GM19099 (cell line): ENCODE data around the gene STXBP6.

Source experiments
- POLR2A ChIP-seq: IDR thresholded peaks from 3 replicates; pipeline ENCODE4 v1.6.1; 2011; ENCODE audit warnings: low read depth; ENCODE audit not compliant: insufficient read length; ENCODE audit errors: extremely low read depth

STXBP6 gene

GRCh38 chr14:24913021-24913420 lies 136.9 kb downstream of the STXBP6 start:
- no peak for TF ChIP-seq POLR2A

DNA sequence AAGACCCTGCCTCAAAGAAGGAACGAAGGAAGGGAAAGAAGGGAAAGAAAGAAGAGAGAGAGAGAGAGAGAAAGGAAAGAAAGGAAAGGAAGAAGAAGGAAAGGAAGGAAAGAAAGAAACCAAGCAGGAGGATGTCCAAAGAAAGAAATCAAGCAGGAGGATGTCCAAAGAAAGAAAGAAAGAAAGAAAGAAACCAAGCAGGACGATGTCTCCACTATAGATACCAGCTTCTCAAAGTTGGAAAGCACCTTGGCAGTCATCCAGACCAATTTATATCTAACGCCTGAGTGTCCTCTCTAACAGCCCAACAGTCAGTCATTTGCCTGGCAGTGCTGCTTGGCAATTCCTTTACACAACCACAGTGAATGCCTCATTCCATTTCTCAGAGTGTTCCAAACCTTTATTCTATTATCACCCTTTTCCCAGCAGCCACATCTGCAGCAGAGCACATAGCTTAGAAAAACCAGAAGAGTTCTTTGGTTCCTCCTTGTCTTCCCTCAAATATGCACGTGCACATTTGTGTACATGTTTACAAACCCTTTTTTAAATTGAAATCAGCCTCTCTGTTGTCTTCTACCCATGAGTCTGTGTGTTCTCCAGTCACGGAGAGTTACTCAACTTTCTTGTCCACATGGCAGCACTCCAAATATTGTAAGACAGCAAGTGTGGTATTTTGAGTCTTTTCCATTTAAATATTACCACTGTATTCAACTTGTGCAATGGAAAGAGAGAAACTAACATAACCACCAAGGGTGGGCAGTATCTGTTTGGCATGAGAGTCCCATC lies 138.4 kb downstream of the STXBP6 start:
- no peak for TF ChIP-seq POLR2A

DNA sequence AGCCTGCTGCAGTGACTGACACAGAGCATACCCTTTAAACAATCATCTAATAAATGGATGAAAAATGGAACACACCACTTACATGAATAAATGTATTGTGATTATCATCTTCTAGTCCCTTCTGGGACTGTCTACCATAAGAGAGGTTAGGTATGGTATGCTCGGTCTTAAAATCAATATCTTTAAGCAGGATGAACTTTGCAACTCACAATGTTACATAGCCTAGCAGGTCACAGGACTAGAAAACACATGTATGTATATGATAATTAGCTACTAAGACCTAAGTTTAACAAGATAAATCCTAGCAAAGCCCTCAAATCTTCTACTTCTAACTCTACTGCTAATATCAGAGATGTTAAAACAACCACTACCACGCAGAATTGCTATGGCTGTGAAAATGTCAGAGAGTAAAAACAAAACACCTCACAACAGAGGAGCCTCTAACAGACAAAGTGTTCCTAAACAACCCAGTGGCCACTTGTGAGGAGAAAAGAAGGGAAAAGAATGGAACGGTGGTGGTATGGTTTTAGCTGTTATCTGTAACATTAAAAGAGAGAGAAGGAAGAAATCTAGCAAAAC lies 139.4 kb downstream of the STXBP6 start:
- no peak for TF ChIP-seq POLR2A

DNA sequence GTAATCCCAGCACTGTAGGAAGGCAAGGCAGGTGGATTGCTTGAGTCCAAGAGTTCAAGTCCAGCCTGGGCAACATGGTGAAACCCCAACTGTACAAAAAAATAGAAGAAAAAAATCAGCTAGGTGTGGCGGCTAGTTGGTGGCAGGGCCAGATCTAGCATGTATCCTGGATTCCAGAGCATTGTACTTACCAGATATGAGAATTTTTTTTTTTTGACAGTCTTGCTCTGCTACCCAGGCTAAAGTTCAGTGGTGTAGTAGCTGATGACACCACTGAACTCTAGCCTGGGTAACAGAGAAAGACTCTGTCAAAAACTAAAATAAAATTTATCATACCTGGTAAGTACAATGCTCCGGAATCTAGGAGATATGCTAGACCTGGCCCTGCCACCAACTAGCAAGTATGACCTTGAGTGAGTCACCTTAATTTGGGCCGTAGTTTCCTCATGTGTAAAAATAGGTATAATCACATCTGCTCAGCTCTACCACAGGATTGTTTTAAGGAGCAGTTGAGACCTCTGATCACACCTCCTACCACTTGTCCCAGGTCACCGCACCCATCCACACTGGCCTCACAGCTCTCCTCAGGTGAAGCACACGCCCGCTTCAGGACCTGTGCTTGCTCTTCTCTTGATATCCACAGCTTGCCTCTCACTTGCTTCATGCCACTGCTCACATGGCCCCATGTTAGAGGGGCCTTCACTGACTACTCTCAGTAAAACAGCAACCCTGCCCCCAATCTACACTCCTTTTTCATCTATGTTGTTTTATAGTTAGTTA lies 140.2 kb downstream of the STXBP6 start:
- no peak for TF ChIP-seq POLR2A

GRCh38 chr14:24908592-24909236 lies 141.2 kb downstream of the STXBP6 start:
- TF ChIP-seq POLR2A, result no peak

GRCh38 chr14:24904533-24904932 lies 145.4 kb downstream of the STXBP6 start:
- TF ChIP-seq POLR2A, result no peak

GRCh38 chr14:24903337-24903736 lies 146.6 kb downstream of the STXBP6 start:
- no peak for TF ChIP-seq POLR2A

DNA sequence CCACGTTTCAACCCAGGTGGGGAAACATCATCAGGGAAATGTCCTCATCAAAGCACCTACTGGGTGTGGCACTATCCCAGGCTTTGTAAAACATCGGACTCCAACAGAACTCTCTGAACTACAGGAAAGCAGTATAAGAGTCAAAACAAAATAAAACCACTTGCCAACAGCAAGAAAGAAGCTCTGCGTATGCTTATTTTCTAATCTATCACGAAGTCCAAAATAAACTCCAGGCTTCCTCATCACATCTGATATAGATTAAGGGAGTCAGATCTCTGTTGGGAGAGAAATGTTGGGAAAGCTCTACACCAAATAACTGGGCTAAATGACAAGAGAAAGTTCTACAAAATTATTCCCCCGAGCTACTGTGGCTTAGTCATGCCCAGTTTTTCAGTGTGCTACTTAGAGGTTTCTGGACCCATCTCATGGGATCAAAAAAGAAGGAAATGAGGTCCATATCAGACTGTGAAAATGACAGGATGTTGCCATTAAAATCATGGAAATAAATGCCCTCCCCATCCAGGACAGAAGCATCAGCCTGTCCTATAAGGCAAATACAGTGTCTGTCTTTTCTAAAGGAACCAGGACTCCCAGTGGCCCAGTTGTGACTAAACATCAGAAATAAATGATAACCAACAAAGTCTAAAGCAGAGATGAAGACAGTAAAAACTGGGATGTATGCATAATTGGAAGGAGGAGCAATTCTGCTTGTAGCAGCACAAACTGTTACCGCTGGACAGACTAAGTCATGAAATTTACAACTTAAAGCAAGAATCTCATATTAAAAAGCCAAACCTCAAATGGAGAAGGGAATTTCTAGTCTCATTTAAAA lies 149.5 kb downstream of the STXBP6 start:
- no peak for TF ChIP-seq POLR2A

DNA sequence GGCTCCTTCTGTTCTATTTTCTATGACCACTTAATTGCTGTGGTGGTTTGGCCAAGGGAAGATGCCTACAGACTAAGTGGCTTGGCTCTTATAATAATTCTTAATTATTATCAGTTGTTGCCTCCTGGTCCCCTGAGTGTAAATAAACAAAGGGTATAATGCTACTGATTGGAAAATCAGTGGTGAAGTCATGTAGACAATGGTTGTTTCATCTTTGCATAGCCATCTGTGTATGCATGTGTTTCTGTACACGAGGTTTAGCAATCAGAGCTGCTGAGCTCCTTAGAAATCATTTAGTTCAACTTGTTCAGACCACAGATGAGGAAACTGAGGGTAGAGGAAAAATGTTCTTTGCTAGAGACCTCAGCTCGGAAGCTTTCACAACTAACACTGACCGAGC lies 152.2 kb downstream of the STXBP6 start:
- TF ChIP-seq POLR2A, result no peak

DNA sequence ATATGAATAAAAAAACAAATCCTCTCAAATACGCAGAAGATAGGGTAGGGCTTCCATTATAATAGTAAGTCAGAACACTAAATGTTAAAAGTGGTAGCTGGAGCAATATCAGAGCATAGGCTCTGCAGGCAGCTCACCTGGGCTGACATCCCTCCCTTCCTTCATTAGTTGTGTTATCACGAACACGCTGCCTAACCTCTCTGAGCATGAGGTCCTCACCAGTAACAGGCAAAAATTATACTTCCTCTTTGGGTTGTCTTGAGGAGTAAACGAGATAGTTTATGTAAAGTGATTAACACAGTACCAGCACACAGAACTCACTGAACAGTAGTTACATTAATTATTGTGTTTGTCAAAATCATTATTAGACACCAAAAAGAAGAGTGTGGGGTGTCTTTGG lies 154.3 kb downstream of the STXBP6 start:
- TF ChIP-seq POLR2A, result no peak

- TF ChIP-seq POLR2A, result no peak
Observed at GRCh38 chr14:24895243-24895583, 154.7 kb downstream of the STXBP6 start.

DNA sequence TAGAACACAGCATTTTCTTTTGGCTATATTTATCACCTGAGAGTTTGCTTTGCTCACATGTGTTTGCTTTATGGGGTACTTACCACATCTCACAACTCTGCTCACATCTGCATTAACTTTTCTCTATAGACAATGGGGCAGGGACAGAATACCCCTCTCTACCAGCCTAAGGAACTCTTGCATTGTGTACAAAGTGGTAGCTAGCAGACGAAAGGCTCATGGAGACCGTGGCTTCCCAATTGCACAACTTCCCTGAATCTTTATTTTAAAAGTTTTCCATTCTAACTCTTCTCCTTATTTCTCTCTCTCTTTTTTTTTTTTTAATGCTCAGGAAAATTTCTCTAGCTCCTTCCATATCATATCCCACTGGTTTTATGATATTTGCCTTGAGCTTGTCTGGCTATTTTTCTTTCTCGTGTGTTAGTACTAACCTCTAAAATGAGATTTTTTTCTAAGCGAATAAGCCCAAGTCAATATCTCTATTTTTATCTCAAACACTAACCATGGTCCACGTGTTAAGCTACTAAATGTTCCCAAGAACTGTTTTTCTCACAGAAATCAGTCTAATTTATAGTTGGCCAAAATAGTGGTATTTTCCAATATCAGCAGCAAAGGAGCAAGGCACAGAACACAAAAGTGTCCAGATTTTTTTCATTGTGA lies 155.2 kb downstream of the STXBP6 start:
- TF ChIP-seq POLR2A, result no peak

DNA sequence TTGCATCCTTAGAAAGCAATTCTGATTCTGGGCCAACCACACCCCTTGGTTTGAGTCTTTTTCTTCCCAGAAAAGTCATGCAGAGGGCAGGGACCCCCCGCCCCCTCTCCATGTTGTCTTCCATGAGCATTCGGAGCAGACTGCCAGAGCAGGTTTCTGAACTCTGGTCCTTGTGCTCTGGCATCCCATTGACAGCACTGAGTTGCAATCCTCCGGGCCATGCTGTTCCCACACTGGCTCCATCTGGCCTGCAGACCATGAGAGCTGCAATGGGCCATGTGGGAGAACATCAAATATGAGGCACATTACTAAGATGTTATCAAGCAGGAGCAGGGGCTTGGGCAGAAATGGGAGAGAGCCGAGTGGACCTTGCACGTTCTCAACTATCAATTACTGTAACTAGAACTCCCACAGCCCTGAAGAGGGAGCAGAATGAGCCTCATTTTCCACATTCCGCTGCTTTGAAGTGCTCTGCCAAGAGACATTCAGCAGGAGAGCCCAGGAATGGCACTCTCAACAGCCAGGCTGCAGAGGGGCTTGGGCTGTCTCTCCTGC lies 157.4 kb downstream of the STXBP6 start:
- TF ChIP-seq POLR2A, result no peak

DNA sequence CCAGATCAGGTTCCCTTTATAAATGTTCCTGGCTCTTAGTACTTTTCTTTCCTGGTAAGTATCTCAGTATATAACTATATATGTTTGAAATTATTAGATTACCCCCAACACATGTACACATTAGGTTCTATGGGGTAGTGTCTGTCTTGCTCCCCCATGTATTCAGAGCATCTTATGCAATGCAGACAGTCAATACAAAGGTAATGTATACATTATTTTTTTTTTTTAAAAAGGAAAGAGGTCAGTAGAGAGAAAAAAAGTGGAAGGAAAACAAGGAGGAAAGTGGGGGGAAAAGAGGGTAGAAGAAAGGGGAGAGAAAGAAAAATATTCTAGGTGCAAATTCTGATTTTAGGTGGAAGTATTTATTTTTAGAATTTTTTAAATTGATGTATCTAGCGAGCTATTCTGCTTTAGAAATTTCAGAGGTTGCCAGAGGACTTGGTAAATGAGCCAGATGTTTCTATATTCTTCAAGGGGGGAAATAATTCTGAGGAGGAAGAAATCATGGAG lies 157.9 kb downstream of the STXBP6 start:
- TF ChIP-seq POLR2A, result no peak
